HG03159 (cell line): ENCODE results near the gene POLRMT.
"Not testable (repeated sequence)": the region's sequence is repeated elsewhere in the genome, so short reads cannot be mapped to it uniquely, and the experiment has no call there.

Source experiments
- ATAC-seq: cut with Tn5 transposase; IDR thresholded peaks from one replicate; pipeline ENCODE4 v1.9.1; 2021; ENCODE audit warnings: mild to moderate bottlenecking, moderate library complexity; ENCODE audit not compliant: unreplicated experiment

POLRMT gene

GRCh38 chr19:596263-596655 lies 37.1 kb downstream of the POLRMT start:
- no peak for ATAC-seq

DNA sequence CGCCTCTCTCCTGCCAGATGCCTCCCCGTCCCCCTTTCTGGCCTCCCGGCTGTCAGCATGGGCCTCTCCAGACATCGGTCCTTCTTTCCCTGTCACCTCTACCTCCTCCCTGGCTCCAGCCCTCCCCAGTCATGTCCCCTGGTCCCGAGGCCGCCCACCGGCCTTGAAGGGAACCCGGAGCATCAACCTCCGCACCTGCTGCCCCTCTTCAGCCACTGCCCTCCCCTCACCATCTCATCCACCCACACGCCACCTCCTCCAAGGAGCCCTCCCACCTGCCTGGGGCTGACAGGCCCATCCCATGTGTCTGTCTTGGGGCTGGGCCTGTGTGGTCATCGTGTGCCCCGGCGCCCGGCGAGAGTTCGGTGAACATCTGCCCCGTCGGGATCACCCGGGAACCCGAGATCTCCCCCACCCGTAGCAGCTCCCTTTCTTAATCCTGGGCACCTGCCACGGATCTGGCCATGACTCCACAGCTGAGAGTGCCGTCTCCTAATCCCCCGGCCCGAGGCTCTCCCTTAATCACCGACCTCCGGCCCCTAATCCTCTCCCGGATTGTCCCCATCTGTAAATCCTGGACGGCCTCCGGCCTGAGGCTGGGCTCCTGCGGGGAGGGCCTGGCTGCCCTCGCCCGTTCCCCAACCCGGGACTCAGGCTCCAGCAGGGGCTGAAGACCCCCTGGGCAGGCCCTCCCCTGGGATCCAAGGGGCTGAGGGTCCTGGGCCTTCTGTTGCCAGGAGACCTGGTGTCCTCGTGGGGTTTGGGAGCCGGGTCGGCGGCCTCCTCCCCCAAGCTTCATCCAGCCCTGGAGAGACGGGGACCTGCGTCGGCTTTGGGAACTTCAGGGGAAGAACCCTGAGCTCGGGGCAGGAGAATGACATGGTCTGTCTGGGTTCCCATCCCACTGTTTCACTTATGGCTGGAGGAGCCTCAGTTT lies 37.7 kb downstream of the POLRMT start:
- ATAC-seq = no peak

- no peak for ATAC-seq
Measured at GRCh38 chr19:594265-594870, 39.0 kb downstream of the POLRMT start.

DNA sequence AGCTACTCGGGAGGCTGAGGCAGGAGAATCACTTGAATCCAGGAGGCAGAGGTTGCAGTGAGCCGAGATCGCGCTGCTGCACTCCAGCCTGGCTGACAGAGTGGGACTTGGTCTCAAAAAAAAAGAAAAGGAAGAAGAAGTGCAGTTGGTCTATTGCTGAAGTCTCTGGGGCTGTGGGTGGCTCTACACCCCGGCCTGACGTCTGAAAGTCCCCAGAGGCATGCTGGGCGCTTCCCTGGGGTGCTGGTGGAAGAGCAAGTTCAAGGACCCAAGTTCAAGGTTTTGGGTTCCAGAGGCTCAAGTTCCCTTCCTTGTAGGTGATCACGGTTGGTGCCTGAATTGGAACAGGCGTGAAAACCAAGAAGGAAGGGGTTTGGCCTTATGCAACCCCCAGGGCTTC lies 39.8 kb downstream of the POLRMT start:
- no peak for ATAC-seq

GRCh38 chr19:593055-593454 lies 40.3 kb downstream of the POLRMT start:
- ATAC-seq = no peak

DNA sequence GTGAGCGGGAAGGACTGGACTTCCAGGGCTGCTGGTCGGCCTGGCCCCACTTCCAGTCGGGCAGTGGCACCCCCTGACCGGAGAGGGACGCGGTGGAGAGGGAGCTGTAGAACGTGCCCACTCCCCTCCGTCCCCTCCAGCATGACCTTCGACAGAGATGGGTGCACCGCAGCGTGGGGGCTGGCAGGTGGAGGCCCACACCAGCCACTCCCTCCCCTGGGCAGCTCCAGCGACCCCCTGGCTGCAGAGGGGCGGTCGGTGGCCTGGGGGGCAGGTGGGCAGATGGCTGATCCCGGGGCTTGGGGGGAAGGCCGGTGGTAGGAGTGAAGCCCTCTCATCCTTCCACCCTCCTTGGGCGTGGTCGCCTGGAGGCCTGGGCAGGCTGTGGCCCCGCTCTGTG lies 41.2 kb downstream of the POLRMT start:
- ATAC-seq = no peak

- ATAC-seq = no peak
Measured at GRCh38 chr19:591099-591958, 42.0 kb downstream of the POLRMT start.

DNA sequence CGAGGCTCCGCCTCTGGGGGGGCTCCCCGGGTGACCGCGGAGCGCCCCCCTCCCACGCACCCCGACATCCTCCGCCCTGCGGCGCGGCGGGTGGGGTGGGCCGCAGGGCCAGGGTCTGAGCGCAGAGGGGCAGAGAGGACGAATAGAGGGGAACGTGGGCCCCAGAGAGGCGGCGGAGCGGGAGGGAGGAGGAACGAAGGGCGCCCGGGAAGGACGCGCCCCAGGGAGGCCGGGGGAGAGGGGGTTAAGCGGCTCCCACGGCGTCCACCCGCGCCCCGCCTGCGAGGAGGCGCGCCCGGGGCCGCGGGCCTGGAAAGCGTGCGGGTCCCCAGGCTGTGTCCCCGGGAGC lies 42.6 kb downstream of the POLRMT start:
- no peak for ATAC-seq

- ATAC-seq = no peak
Measured at GRCh38 chr19:590396-590745, 43.0 kb downstream of the POLRMT start.

- ATAC-seq = no peak
Measured at GRCh38 chr19:589693-590395, 43.5 kb downstream of the POLRMT start, which contains the start of gene HCN2. TSS of gene HCN2 (plus strand) at chr19:589881. CDS start at chr19:589946, 65 bp downstream.

DNA sequence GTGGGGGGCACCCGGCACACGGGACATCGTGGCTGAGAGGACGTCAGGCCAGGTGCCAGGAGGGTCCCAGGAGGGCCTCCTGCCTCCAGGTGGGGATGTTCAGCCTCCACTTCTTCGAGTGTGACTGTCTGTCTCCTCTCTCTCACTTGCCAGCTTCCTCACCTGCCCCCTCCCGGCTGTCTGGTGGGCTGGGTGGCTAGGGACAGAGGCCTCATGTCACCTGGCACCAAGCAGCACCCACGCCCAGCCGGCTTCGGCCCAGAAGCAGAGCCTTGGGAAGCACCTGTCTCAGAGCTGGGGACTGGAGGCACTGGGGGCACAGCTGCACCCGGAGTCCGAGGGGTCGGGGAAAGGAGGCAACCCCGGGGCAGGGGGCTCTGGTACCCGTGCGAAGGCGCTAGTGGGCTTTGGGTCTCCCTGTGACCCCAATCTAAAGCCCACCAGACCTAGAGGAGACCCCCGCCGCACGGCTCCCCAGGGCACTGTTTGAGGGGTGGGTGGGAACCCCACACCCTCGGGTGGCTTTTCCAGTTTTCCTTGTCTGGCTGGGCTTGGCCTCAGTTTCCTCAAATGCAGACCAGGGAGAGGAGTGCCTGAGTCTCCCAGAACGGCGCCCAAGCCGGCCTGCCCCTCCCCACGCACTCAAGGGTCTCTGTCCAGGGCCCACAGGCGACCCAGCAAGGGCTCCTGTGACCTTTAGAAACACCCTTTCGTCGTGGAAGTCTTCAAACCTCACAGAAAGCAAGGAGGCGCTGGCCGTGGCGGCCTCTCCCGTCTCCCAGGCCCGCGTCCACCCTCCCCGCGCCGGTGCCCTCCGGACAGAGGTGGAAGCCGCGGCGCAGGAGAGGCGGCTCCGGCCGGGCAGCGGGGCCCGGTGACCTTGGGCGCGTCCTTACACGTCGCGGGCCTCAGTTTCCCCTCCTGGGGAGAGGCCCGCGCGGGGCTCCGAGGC lies 44.3 kb downstream of the POLRMT start:
- ATAC-seq = no peak

- ATAC-seq = no peak
Measured at GRCh38 chr19:588093-588740, 45.1 kb downstream of the POLRMT start.

GRCh38 chr19:585551-586110 lies 47.7 kb downstream of the POLRMT start:
- ATAC-seq = no peak

- ATAC-seq = not testable (repeated sequence)
Measured at GRCh38 chr19:585146-585545, 48.2 kb downstream of the POLRMT start.

DNA sequence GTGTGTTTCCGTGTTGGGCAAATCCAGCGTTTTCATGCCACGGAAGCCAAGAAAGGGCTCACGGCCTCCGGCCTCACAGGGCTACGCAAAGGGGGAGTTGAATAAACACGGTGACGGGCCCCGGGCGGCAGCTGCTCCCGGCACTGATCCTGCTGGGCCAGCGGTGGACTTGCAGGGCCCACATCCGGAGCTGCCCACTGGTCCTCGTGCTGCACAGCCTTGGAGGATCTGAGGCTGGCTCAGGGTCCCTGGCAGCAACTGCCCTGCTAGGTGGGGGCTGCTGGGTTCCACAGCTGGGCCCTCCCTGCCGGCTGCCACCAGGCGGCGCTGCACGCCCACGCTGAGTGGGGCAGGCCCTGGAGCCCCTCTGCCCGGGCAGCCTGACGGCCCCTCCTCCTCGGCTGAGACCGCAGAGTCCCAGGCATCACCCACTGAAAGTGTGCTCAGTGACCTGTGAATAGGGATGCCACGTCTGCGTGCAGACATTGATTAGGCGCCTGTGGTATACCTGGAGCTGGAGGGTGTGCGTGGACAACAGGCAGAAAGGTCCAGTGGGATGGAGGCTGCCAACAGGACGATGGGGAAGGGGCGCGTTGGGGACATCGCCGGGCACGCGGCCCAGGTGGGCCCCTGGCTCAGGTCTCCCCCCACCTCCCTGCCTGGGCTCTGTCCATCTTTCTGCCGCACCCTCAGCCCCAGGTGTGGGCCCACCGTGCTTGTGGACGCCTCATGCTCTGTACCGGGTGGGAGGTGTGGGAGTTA lies 48.9 kb downstream of the POLRMT start:
- no peak for ATAC-seq

DNA sequence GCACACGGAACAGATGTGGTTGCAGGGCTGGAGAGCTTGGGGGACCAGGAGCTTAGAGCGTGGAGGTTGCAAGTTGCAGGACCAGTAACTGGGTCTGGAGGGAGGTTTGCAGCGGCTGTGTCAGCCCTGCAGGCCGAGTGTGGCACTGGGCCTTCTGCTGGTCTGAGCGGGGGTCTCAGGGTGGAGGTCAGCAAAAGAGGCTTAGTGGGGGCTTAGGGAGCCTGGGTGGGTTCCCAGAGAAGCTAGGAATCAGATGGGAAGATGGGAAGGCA lies 49.4 kb downstream of the POLRMT start:
- no peak for ATAC-seq

- no peak for ATAC-seq
Measured at GRCh38 chr19:583198-583967, 50.0 kb downstream of the POLRMT start.
